ENCODE measurements around the gene CHPT1. TPM values are rescaled to one million over a fixed set of nuclear protein-coding genes. Genes with fewer than 3 reads are reported as not detected.

The CHPT1 gene
- total and polyA plus RNA-seq, 3 donors from 2014 or later, result 150 to 267 (median 154) TPM

- TF ChIP-seq CTCF (IDR thresholded peaks at IDR 0.05) (no peak), POLR2A (IDR thresholded peaks at IDR 0.05) (no peak)
- H3K9me3 ChIP-seq, result no peaks in the 10 kb centered on the region
- intact Hi-C loops (cut with DNase I; ENCODE audit: low total_unique reads), result no loop called here
- no peak overlapping the region for H3K4me3 ChIP-seq
- H3K36me3 ChIP-seq (ENCODE audit: low read depth, missing control alignments), result no peaks in the 10 kb centered on the region
- DNase-seq, result no peak
- H3K4me1 ChIP-seq, result no peaks in the 10 kb centered on the region
- 76 to 84% methylated on average over 10 of the region's 10 CpGs for WGBS, 2 donors
- H3K27me3 ChIP-seq, result no peaks in the 10 kb centered on the region
- no peak overlapping the region for H3K27ac ChIP-seq
Measured at GRCh38 chr12:101743724-101744472, 46.5 kb downstream of the CHPT1 start.

- 81 to 91% methylated on average over 3 of the region's 3 CpGs for whole genome bisulfite sequencing, 2 donors
- DNase-seq, result no peak
- TF ChIP-seq CTCF (IDR thresholded peaks at IDR 0.05) (no peak), POLR2A (IDR thresholded peaks at IDR 0.05) (no peak)
- no peaks in the 10 kb centered on the region for H3K36me3 ChIP-seq (ENCODE audit: low read depth, missing control alignments)
- H3K27ac ChIP-seq, result no peak overlapping the region
- no peaks in the 10 kb centered on the region for H3K9me3 ChIP-seq
- H3K4me3 ChIP-seq, result no peak overlapping the region
- intact Hi-C loops (cut with DNase I; ENCODE audit: low total_unique reads), result no loop called here
- H3K27me3 ChIP-seq, result no peaks in the 10 kb centered on the region
- H3K4me1 ChIP-seq, result no peaks in the 10 kb centered on the region
Measured at GRCh38 chr12:101745481-101745880, 48.0 kb downstream of the CHPT1 start.

- Histone ChIP-seq H3K4me3 (no peak overlapping the region), H3K9me3 (no peaks in the 10 kb centered on the region), H3K4me1 (no peaks in the 10 kb centered on the region), H3K27ac (no peak overlapping the region), H3K36me3 (ENCODE audit: low read depth, missing control alignments) (no peaks in the 10 kb centered on the region), H3K27me3 (no peaks in the 10 kb centered on the region)
- DNase-seq, result no peak
- no peak for TF ChIP-seq POLR2A (IDR thresholded peaks at IDR 0.05)
- TF ChIP-seq CTCF (IDR thresholded peaks at IDR 0.05), result no peak
- intact Hi-C loops (cut with DNase I; ENCODE audit: low total_unique reads), result no loop called here
- 95% methylated on average over 1 of the region's 1 CpG for WGBS, 2 donors
Measured at GRCh38 chr12:101746196-101746595, 48.8 kb downstream of the CHPT1 start.

- H3K9me3 ChIP-seq, result no peaks in the 10 kb centered on the region
- WGBS, 2 donors, result 91 to 96% methylated on average over 1 of the region's 1 CpG
- no peaks in the 10 kb centered on the region for H3K4me1 ChIP-seq
- intact Hi-C loops (cut with DNase I; ENCODE audit: low total_unique reads), result no loop called here
- no peaks in the 10 kb centered on the region for H3K36me3 ChIP-seq (ENCODE audit: low read depth, missing control alignments)
- no peaks in the 10 kb centered on the region for H3K27me3 ChIP-seq
- H3K4me3 ChIP-seq, result no peak overlapping the region
- TF ChIP-seq POLR2A (IDR thresholded peaks at IDR 0.05), result no peak
- TF ChIP-seq CTCF (IDR thresholded peaks at IDR 0.05), result no peak
- H3K27ac ChIP-seq, result no peak overlapping the region
- no peak for DNase-seq
Measured at GRCh38 chr12:101746661-101747060, 49.2 kb downstream of the CHPT1 start.

- DNase-seq, result no peak
- TF ChIP-seq POLR2A (IDR thresholded peaks at IDR 0.05), result no peak
- TF ChIP-seq CTCF (IDR thresholded peaks at IDR 0.05), result no peak
- Histone ChIP-seq H3K4me3 (no peak overlapping the region), H3K36me3 (ENCODE audit: low read depth, missing control alignments) (no peaks in the 10 kb centered on the region), H3K4me1 (no peaks in the 10 kb centered on the region), H3K27ac (no peak overlapping the region), H3K27me3 (no peaks in the 10 kb centered on the region), H3K9me3 (no peaks in the 10 kb centered on the region)
- intact Hi-C loops (cut with DNase I; ENCODE audit: low total_unique reads), result no loop called here
- WGBS, 2 donors, result 67 to 71% methylated on average over 1 of the region's 1 CpG
Measured at GRCh38 chr12:101747697-101748096, 50.3 kb downstream of the CHPT1 start.
